Renal cortex interstitium (tissue), 11 donors: ENCODE data around the gene SLC25A21. TPM values are rescaled to one million over a fixed set of nuclear protein-coding genes. Genes with fewer than 3 reads are reported as not detected.

Experiments used
- DNase-seq, 11 donors: peaks; one replicate each; pipeline ENCODE4 v3.0.0-alpha.2; 2013; ENCODE audit warnings: low read depth in 9 of 11, low spot score in 4 of 11; ENCODE audit errors: extremely low read depth in 1 of 11
- polyA plus RNA-seq, 3 donors: library from polyadenylated mRNA; unstranded; fragments of 120-200 nt; gene quantifications; one replicate each; pipeline ENCODE4 v1.2.1, GENCODE V29; 2013; ENCODE audit not compliant: insufficient read length in 3 of 3

SLC25A21 gene
- polyA plus RNA-seq, 3 donors = 3.2 to 4.2 (median 3.5) TPM

DNA sequence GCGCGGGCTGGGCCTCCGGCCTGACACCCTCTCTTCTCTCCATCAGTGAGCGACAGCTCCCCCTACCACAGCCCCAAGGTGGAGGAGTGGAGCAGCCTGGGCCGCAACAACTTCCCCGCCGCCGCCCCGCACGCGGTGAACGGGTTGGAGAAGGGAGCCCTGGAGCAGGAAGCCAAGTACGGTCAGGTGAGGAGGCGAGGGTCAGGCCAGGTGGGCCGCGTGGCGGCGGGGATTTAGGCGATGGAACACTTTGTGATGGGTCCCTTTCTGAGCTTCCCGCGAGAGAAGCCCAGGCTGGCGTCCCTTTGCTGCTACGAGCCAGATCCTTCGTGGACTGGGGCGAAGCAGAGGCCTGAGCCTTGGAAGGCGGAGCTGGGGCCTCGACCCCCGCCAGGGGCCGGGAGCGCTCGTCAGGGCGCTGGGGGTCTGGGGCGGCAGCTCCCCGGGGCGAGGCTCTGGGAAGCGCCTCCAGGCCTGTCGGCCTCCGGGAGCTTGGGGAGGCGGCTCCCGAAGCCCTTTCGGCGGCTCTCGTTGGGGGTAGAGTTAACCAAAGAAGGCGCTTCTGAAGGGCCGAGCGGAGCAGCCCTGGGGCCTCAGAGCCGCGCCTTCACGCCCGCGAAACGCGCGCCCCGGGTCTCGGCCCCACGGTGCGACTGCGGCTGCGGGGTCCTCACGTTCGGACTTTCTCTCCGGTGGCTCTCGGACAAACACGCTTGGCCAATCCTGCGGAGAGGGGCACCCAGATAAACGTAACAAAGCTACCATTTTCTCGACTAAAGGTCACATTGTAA lies 505.8 kb downstream of the SLC25A21 start:
- no peak for DNase-seq

GRCh38 chr14:36665887-36666415 lies 506.5 kb downstream of the SLC25A21 start:
- no peak for DNase-seq

DNA sequence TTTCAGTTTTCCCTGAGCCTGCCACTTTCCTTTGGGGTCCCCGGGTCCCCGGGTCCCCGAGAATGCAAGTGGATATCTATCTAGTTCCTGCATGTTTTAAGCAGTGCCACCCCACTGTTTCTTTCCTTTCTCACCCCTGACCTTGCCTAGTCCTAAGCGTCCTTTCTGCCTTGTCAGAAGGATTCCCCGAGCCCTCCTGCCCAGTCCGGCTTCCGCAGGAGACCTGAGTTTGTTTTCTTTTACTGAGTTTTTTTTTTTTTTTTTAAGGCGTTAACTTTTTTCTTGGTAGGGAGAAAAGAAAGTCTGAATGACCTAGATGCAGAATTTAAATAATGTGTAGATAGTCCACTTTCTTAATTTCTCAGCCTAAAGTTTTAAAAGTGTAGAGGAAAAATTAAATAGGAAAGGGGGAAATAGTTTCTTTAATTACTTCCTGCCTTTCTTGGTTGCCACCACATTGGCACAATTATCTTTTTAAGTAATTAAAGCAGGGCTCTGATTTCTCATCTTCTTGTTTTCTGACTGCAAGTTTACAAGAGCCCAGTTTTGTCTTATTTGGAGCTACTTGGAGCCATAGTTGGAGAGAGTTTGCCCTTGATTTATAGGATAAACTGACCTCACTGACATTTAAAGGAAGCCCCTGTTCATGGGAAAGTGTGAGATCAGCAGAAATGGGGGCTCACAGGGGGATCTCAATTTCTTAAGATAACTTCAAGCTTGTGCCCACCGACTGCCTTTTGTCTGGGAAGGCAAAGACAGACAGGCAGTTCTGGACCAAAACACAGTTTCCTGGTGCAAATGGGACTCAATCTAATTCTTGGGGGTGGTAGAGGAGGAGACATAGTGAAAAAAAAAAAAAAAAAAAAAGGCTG lies 507.8 kb downstream of the SLC25A21 start:
- DNase-seq = no peak

DNA sequence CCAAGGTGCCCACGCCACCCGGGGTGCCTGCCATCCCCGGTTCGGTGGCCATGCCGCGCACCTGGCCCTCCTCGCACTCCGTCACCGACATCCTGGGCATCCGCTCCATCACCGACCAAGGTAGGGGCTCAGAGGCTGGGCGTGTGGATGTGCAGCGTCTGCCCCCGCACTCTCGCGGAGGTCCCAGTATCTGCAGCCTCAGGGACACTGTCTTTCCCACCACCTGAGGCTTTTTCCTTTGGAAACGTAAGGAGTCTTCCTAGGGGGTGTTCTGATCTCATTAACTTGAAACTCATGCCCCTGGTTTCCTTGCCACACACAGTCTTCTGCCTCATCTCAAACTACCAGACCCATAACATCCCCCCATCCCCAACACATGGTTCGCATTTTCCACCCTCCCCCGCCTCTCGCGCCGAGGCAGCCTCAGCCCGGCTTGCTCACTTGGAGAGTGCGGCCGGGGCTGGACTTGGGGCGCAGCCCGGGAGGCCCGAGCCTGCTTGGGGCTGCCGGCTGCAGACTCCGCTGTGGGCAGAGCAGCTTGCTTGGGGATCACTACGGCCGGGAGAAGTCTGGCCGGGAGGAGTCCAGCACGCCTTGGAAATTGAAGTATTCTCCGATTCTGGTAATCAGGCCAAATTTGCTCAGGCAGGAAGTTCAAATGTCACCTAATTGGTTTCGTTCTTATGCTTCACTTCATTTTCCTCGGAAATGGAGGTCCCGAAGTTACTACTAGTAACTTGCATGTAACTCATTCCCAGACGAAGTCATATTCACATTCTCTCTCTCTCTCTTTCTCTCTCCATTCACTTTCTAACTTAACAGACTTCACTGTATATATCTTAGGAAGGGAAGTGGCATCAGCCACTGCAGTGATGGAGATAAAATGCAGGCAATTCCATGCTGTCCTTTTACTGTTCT lies 508.7 kb downstream of the SLC25A21 start:
- DNase-seq = no peak

GRCh38 chr14:36662543-36663403 lies 509.6 kb downstream of the SLC25A21 start:
- DNase-seq = no peak

DNA sequence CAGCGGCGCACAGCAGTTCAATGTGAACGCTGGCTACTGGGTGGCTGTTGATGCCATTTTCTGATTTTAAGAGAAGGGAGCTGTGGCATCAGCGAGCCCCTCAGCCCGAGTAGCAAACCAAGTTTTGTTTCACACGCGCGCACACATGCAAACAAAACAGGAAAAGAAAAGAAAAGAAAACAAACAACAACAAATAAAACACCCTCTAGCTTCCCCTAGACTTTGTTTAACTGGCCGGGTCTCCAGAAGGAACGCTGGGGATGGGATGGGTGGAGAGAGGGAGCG lies 510.2 kb downstream of the SLC25A21 start:
- no peak for DNase-seq

GRCh38 chr14:36661506-36662257 lies 510.7 kb downstream of the SLC25A21 start, which contains the start of gene PAX9:
PAX9 (plus strand) TSS chr14:36661860; CDS start chr14:36662090, 230 bp downstream.
- peak in 10 of 11 donors; percentile 62 to 83 (median 71) for DNase-seq

- no peak for DNase-seq
Measured at GRCh38 chr14:36660736-36661505, 511.5 kb downstream of the SLC25A21 start.

- DNase-seq = no peak
Measured at GRCh38 chr14:36659822-36660735, 512.3 kb downstream of the SLC25A21 start.

- no peak for DNase-seq
Measured at GRCh38 chr14:36659010-36659821, 513.2 kb downstream of the SLC25A21 start.

DNA sequence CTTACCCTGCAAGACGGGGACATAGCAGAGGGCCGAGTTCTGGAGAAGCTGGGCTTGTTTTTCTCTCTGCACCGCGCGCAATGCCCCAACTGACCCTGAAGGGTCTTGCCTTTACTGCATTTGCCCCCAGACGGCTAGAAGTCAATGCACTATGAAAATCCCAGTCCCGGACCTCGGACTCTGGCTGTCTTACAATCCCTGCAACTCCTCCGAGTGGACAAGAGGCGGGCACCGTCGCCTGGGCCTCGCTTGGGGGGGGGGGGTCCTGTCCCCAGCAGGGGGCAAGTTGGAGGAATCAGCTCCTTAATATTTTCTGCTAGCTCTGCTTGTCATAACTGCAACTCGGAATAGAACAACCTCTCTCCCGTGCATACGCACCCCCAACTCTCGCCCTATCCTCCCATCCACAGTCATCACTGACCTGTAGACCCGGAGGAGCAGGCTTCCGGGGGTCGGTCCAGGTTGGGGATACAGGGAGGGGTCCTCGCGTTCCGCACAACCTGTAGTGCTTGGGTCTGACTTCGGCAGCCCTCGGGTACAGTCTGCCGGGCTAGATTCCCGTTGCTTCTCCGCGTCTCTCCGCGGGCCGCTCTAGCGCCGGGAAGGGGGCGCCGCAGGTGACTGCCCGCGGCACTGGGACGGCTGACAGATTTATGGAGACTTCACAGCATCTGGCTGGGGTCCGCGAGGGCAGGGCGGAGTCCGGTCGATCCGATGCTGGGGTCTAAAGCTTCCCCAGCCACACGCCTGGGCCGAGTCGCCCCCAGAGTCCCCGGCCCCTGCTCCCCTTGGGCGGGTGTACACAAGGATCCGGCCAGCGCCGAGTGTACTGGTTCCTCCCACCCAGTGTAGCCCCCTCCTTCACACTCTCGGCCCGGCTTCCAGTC lies 514.0 kb downstream of the SLC25A21 start:
- DNase-seq = no peak

DNA sequence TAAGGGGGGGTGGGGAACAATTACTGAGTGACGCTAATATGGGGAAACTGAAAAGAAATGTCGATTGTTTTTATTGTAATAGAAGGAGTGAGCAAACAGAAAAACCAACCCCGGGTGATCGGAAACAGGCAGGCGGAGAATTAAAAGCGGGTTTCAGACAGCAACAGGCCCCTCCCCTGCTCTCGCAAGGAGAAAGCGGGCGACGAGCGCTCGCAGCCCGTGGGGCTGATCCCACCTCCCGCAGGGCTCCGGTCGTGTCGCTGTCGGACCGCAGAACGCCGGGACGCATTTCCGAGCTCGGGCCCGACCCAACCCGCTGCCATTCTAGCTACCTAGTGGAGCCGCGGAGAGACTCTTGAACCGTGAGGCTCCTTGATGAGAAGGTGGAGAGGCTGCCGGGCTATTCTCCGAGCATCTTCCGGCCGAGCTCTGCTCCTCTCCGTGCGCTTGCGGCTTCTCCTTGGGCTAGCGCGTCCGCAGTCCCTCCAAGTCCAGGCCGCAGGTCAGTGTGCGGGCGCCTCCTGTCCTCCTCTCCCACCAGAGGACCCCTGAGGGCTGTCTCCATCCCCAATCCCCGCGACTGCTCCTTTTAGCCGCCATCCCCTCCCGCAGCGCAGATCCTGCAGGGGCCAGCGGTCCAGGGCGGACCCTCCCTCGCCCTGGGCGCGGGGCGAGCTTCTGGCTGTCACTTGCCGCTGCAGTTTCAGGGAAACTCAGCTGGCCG lies 514.8 kb downstream of the SLC25A21 start:
- no peak for DNase-seq

DNA sequence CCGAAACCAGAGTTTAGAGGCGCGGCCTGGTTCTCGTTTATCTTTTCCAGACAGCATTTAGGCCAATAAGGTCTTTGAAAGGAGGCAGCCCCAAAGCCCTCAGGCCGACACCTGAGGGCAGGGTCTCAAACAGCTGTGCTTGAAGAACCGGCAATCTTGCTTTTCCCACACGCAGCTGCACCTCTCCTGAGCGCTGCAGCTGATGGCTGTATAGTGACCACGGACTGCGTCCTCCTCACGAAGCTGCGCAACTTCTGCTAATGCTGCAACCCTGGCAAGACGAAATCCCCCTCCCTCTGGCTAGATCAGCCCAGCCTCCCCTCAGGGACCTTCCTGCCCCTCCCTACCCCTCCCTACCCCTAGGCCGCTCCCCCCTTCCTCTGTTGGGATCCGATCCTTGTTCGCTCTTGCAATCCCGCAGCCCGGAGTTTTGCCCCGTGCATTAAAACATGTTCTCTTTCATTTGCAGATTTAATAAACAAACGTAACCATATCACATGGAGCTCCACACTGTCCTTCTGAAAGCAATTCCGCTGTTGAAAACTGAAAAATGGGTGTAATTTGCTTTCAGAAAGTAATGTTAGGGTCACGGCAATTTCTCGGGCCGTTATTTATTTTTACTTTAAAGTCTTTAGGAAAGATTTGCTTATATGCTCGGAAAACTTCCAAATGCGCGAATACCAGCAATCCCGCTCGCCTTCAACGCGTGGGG lies 515.6 kb downstream of the SLC25A21 start:
- DNase-seq = no peak
